Stimulated activated CD4-positive, alpha-beta T cell treated with anti-CD3 and anti-CD28 coated beads, TNF-alpha, amount 100 ng/mL, for 1 hour (primary cell): ENCODE results near the gene LEKR1.

Source experiments
- DNase-seq, 3 donors: peaks; one replicate each; pipeline ENCODE4 v3.0.0-alpha.2; 2020; ENCODE audit warnings: low read depth in 3 of 3, low spot score in 1 of 3

LEKR1 gene

GRCh38 chr3:156976933-156977332 lies 150.8 kb downstream of the LEKR1 start:
- no peak for DNase-seq

DNA sequence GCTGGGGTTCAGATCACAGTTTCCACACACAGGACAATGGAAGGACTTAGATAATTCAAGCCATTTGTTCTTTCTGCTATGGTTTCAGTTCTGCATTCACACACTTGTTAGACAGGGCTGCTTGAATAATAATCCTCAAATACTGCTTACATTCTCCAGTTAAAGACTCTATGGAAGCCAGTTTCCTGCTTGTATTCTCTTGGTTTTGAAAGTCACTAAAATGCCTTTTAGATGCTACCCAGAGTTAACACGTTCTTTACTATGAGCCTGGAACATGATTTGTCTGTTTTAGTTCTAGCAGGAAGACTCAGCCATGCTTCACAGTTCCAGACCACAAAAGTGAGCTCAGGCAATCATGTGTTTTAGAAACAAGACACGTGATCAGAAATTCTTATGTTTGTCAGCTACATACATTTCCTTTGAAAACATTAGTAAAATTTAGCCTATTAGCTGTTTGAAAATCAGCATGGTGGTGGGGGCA lies 152.4 kb downstream of the LEKR1 start:
- DNase-seq, result no peak

- no peak for DNase-seq
Measured at GRCh38 chr3:156981005-156981404, 154.9 kb downstream of the LEKR1 start.

DNA sequence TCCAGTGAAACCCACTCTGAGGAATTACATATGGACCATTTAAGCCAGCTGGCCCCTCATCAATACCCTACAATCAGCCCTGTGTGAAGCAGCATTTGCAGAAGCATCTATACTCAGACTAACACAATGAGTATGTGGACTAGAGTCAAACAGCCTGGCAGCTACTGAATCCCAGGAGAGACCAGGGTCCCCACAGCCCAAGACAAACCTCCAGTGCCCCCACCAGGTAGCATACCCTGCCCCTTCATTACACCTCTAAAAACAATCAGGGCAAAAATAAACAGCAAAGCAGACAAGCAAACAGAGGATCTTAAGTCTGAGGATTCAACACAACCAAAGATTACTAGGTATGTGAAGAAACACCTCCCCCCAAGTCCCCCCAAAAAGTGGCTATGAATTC lies 157.4 kb downstream of the LEKR1 start:
- no peak for DNase-seq

- no peak for DNase-seq
Measured at GRCh38 chr3:156985711-156986110, 159.6 kb downstream of the LEKR1 start.

- no peak for DNase-seq
Measured at GRCh38 chr3:156987946-156988345, 161.8 kb downstream of the LEKR1 start.

GRCh38 chr3:156997351-156997750 lies 171.2 kb downstream of the LEKR1 start:
- DNase-seq, result no peak

GRCh38 chr3:157001221-157001957 lies 175.2 kb downstream of the LEKR1 start:
- no peak for DNase-seq

DNA sequence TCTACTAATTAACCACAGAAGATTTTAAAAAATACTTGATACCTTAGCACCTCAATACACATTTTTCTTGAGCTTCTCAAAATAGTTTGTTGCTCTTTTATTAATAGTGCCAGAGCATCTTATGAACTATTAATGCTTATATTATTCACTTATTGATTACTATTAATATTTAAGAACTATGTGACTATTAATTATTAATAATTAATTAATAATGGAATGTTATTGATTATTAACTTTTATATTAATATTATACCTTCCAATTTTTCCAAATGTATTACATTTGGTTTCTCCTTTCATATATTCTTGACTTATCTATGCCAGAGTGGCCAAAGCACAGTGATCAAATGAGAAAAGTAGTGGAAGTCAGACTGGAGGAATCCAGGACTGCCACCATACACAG lies 195.5 kb downstream of the LEKR1 start:
- no peak for DNase-seq

GRCh38 chr3:157023226-157023625 lies 197.1 kb downstream of the LEKR1 start:
- no peak for DNase-seq

DNA sequence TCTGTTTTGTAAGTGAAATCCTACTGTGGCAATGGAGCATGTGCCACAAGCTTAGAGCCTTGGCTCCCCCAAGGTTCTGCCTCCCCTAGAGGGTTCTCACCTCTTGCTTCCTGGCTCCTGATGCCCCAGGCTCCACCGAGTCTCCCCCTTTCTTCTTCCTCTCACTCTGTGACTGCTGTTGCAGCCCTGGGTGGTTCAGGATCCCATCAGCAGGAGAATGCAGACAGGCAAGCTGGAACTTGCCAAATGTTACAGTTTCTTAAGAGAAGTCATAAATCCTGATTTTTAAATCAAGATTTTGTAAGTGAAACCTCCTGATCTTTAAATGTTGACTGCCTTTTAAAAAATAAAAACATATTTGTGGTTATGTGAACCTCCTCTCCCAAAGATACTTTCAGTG lies 199.9 kb downstream of the LEKR1 start:
- DNase-seq, result no peak

GRCh38 chr3:157027861-157028745 lies 201.9 kb downstream of the LEKR1 start:
- DNase-seq, result no peak

- no peak for DNase-seq
Measured at GRCh38 chr3:157029365-157029790, 203.2 kb downstream of the LEKR1 start.

DNA sequence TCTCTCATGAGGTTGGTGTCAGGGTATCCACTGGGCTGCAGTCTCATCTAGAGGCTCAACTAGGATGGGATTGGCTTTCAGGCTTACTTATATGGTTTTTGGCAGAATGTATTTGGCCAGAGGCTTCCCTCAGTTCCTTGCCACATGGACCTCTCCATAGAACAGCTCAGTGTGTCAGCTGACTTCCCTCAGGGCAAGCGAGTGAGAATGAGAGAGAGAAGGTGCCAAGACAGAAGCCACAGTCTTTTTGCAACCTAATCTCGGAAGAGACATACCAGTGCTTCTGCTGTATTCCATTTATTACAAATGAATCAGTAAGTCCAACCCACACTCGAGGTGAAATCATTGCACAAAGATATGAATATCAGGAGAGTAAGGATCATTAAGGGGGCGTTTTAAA lies 204.6 kb downstream of the LEKR1 start:
- no peak for DNase-seq

GRCh38 chr3:157033001-157033400 lies 206.8 kb downstream of the LEKR1 start:
- DNase-seq, result no peak

GRCh38 chr3:157040456-157040855 lies 214.3 kb downstream of the LEKR1 start:
- no peak for DNase-seq

GRCh38 chr3:157042226-157042625 lies 216.1 kb downstream of the LEKR1 start:
- no peak for DNase-seq

- no peak for DNase-seq
Measured at GRCh38 chr3:157043771-157044170, 217.6 kb downstream of the LEKR1 start.

DNA sequence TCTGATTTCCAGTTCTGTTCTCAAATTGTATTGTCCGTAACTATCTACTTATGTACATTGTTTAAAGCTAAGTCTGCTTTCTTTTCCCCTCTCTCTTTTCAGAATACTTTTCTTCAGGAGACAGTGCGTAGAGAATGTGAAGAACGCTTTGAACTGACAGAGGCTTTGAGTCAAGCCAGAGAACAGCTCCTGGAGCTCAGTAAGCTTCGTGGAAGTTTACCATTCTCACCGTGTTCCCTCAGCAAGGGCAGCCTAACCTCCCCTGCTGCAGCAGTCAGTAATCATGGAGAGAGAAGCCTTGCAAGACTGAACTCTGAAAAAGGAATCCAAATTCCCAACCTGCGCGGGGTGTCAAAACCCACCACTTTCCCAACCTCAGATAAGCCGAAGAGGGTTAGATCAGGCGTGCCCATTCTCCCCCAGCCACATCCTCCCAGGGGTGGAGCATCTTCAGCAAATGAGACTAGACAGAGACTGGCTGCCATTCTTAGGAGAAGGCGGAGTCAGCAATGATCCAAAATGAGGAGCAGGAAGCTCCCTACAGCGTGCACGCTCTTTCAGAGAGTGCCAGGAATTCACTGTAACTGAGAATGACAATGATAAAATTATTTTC lies 219.2 kb downstream of the LEKR1 start:
- DNase-seq, result no peak

GRCh38 chr3:157046520-157046919 lies 220.4 kb downstream of the LEKR1 start:
- no peak for DNase-seq

DNA sequence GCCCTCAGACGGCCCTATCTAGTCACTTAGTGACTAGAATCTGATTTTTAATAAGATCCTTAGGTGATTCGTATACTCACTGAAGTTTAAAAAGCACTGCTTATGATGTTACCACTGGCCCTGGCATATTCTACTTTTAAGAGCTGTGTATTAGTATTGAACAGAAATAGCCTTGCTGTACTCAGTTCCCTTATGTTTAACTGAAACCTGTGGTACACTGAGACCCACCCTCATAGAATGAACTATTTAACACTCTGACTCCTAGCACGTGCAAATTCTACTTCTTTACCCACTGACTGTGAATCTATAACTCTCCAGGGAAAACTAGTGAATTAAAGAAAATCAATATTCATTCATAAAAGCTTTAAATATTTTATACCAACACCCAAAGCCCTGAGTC lies 224.9 kb downstream of the LEKR1 start:
- DNase-seq, result no peak

DNA sequence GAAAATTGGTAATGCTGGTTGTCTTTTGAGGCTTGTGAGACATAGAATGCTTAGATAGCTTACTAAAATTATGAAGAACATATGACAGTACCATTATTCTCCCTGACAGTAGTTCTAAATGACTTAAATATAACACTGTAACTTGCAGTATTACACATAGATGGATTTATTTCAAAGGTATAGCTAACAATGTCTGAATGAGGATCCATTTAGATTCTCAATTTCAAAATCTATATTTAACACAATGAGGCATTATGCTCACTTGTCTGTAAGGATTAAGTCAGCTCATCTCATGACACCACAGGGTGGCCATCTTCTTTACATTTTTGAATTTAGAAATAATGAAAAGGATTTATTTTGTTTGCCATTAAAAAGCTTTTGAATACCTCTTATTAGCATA lies 225.4 kb downstream of the LEKR1 start:
- no peak for DNase-seq
